ENCODE results near the gene KCND3. TPM values are rescaled to one million over a fixed set of nuclear protein-coding genes. Genes with fewer than 3 reads are reported as not detected.
A peak's percentile ranks its signal among the peaks of the same experiment; 100 is the strongest.

The KCND3 gene
- total RNA-seq, 1 donor from 2014 or later, result 8.1 TPM

- Histone ChIP-seq H3K4me3 (no peak overlapping the region), H3K27ac (no peak overlapping the region), H3K9me3 (no peaks in the 10 kb centered on the region), H3K4me1 (peaks cover 40% of the 10 kb centered on the region), H3K27me3 (no peaks in the 10 kb centered on the region), H3K36me3 (peaks cover 0 to 5% of the 10 kb centered on the region in 2 donors)
- intact Hi-C loops (cut with DNase I), result no loop called here
- TF ChIP-seq CTCF (IDR thresholded peaks at IDR 0.05) (no peak), POLR2AphosphoS5 (IDR thresholded peaks at IDR 0.05; ENCODE audit: insufficient read depth in 1 of 2, low read depth in 1 of 2) (no peak)
- peak in 1 of 2 donors; percentile 67 for DNase-seq (ENCODE audit: extremely low spot score in 2 of 2)
These were observed 262.4 kb downstream of the KCND3 start for GRCh38 chr1:111727056-111727455.

- H3K4me3 ChIP-seq, result no peak overlapping the region
- peaks cover 0 to 5% of the 10 kb centered on the region in 2 donors for H3K36me3 ChIP-seq
- TF ChIP-seq POLR2AphosphoS5 (IDR thresholded peaks at IDR 0.05; ENCODE audit: insufficient read depth in 1 of 2, low read depth in 1 of 2) (no peak), POLR2A (IDR thresholded peaks at IDR 0.05) (no peak), CTCF (IDR thresholded peaks at IDR 0.05) (no peak)
- intact Hi-C loops (cut with DNase I), result no loop called here
- H3K27me3 ChIP-seq, result no peaks in the 10 kb centered on the region
- no peaks in the 10 kb centered on the region for H3K9me3 ChIP-seq
- DNase-seq (ENCODE audit: extremely low spot score in 2 of 2), result no peak
- no peak overlapping the region for H3K27ac ChIP-seq
- peaks cover 49% of the 10 kb centered on the region for H3K4me1 ChIP-seq
These were observed 264.3 kb downstream of the KCND3 start for GRCh38 chr1:111725192-111725591.

- TF ChIP-seq CTCF (IDR thresholded peaks at IDR 0.05) (no peak), POLR2A (IDR thresholded peaks at IDR 0.05) (no peak)
- no peak overlapping the region for H3K4me3 ChIP-seq
- no peak for DNase-seq (ENCODE audit: extremely low spot score in 2 of 2)
- intact Hi-C loops (cut with DNase I), result no loop called here
- H3K27ac ChIP-seq, result no peak overlapping the region
- H3K9me3 ChIP-seq, result no peaks in the 10 kb centered on the region
- H3K27me3 ChIP-seq, result no peaks in the 10 kb centered on the region
- H3K36me3 ChIP-seq, result peaks cover 0 to 5% of the 10 kb centered on the region in 2 donors
- peaks cover 55% of the 10 kb centered on the region for H3K4me1 ChIP-seq
These were observed 265.6 kb downstream of the KCND3 start for GRCh38 chr1:111723871-111724270.

DNA sequence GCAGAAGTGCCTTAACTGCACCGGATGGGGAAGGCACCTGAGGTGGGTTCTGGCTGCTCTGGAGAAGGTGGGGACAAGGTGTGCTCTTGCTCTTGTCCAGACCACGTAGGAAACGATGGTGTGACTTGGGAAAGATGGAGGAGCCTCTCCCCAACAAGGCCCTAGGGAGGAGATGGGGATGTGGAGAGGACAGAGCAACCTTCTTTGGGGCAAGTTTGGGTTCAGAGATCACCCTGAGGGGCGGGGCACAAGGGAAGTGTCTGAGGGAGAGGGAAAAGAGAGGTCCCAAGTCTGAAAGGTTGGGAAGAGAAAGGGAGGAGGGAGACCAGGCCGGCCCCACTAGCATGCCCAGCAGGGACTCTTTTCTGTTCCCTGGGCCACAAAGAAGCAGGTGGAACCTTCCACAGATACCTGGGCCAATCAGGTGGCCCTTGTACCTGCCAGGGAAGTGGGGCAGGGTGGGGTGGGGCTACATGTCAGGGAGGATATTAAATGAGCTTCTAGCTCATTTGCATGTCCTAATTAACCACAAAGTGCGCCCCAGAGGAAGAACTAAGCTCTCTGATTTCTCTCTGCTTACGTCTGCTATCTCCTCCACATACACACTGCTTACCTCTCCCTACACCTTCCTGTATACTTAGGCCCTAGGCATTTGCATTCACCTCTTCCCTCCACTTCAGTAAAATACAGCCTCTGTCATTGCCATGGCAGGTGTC, 266.2 kb downstream of the KCND3 start:
- H3K27ac ChIP-seq, result no peak overlapping the region

More for the DNA sequence above, 266.2 kb downstream of the KCND3 start:
- no peak overlapping the region for H3K4me3 ChIP-seq
- H3K4me1 ChIP-seq, result peaks cover 55% of the 10 kb centered on the region
- H3K27me3 ChIP-seq, result no peaks in the 10 kb centered on the region
- H3K36me3 ChIP-seq, result peaks cover 0 to 5% of the 10 kb centered on the region in 2 donors
- TF ChIP-seq CTCF (IDR thresholded peaks at IDR 0.05) (no peak), POLR2AphosphoS5 (IDR thresholded peaks at IDR 0.05; ENCODE audit: insufficient read depth in 1 of 2, low read depth in 1 of 2) (no peak), POLR2A (IDR thresholded peaks at IDR 0.05) (no peak)
- intact Hi-C loops (cut with DNase I), result no loop called here
- H3K9me3 ChIP-seq, result no peaks in the 10 kb centered on the region
- no peak for DNase-seq (ENCODE audit: extremely low spot score in 2 of 2)
